OCI-LY3 (cell line): ENCODE data around the gene CASK.

Source experiments
- H2AFZ ChIP-seq: fragments of 200-600, 300-600 bp; shearing (Covaris generic); 2 replicates; pipeline ENCODE4 v1.6.0; 2014; ENCODE audit warnings: antibody characterized with exemption, low read depth, low read length
- H3K27ac ChIP-seq: fragments of 200-600, 300-600 bp; sonication (generic); 2 replicates; pipeline ENCODE4 v1.5.1; 2014; ENCODE audit warnings: mild to moderate bottlenecking, low read length, moderate library complexity, mixed read lengths
- H3K27me3 ChIP-seq: fragments of 200-600, 300-600 bp; sonication (generic); 2 replicates; pipeline ENCODE4 v1.6.1; 2014; ENCODE audit warnings: low read depth, low read length, mixed read lengths
- H3K36me3 ChIP-seq: fragments of 200-600, 300-600 bp; sonication (generic); replicated peaks from 2 replicates; pipeline ENCODE3; 2014; ENCODE audit warnings: low read depth, low read length, mixed read lengths
- H3K4me1 ChIP-seq: fragments of 300-600, 200-600 bp; sonication (generic); 2 replicates; pipeline ENCODE4 v1.6.1; 2014; ENCODE audit warnings: low read length, mixed read lengths
- H3K4me2 ChIP-seq: fragments of 200-600, 300-600 bp; sonication (generic); 2 replicates; pipeline ENCODE4 v1.6.1; 2014; ENCODE audit warnings: low read length, mixed read lengths
- H3K4me3 ChIP-seq: fragments of 300-600, 200-600 bp; sonication (generic); 2 replicates; pipeline ENCODE4 v1.5.1; 2014; ENCODE audit warnings: antibody characterized with exemption, mild to moderate bottlenecking, low read length, moderate library complexity
- H3K79me2 ChIP-seq: fragments of 300-600, 200-600 bp; shearing (Covaris generic); 2 replicates; pipeline ENCODE4 v1.6.1; 2014; ENCODE audit warnings: mild to moderate bottlenecking, low read length, mixed read lengths
- H3K9ac ChIP-seq: fragments of 300-600, 200-600 bp; shearing (Covaris generic); 2 replicates; pipeline ENCODE4 v1.6.0; 2014; ENCODE audit warnings: mild to moderate bottlenecking, low read length, moderate library complexity
- H3K9me3 ChIP-seq: fragments of 200-600, 300-600 bp; shearing (Covaris generic); 2 replicates; pipeline ENCODE4 v1.6.1; 2014; ENCODE audit warnings: low read length, mixed read lengths; ENCODE audit not compliant: insufficient read depth
- H4K20me1 ChIP-seq: fragments of 200-600, 300-600 bp; sonication (generic); 2 replicates; pipeline ENCODE4 v1.6.1; 2016; ENCODE audit warnings: low read length, mixed read lengths; ENCODE audit not compliant: insufficient read depth
- CTCF ChIP-seq: fragments of 200-600, 300-600 bp; sonication (generic); IDR thresholded peaks from 2 replicates; pipeline ENCODE4 v1.5.1; 2014; ENCODE audit warnings: antibody characterized with exemption, low read length, low read depth
- EZH2phosphoT487 ChIP-seq: fragments of 200-600 bp; shearing (Covaris generic); IDR thresholded peaks from 2 replicates; pipeline ENCODE4 v1.6.1; 2018; ENCODE audit warnings: antibody characterized with exemption, mixed run types, low read depth

Gene CASK

GRCh38 chrX:41499195-41499594, 424.2 kb downstream of the CASK start:
- no peak overlapping the region for H3K4me2 ChIP-seq
- H3K9me3 ChIP-seq = no peaks in the 10 kb centered on the region
- H2AFZ ChIP-seq = no peak overlapping the region
- H3K4me3 ChIP-seq = no peak overlapping the region
- no peaks in the 10 kb centered on the region for H4K20me1 ChIP-seq
- H3K27me3 ChIP-seq = no peaks in the 10 kb centered on the region
- no peaks in the 10 kb centered on the region for H3K36me3 ChIP-seq
- H3K79me2 ChIP-seq = no peaks in the 10 kb centered on the region
- H3K27ac ChIP-seq = no peak overlapping the region
- H3K4me1 ChIP-seq = no peaks in the 10 kb centered on the region
- TF ChIP-seq CTCF (no peak), EZH2phosphoT487 (no peak)
- H3K9ac ChIP-seq = no peak overlapping the region

GRCh38 chrX:41491267-41492004, 431.9 kb downstream of the CASK start:
- Histone ChIP-seq H3K9me3 (no peaks in the 10 kb centered on the region), H4K20me1 (no peaks in the 10 kb centered on the region), H3K4me3 (no peak overlapping the region), H3K4me1 (no peaks in the 10 kb centered on the region), H3K9ac (no peak overlapping the region), H2AFZ (no peak overlapping the region), H3K27ac (no peak overlapping the region), H3K4me2 (no peak overlapping the region), H3K79me2 (no peaks in the 10 kb centered on the region), H3K36me3 (no peaks in the 10 kb centered on the region), H3K27me3 (no peaks in the 10 kb centered on the region)
- TF ChIP-seq CTCF (no peak), EZH2phosphoT487 (no peak)

GRCh38 chrX:41490446-41490845, 432.9 kb downstream of the CASK start:
- TF ChIP-seq CTCF = no peak
- TF ChIP-seq EZH2phosphoT487 = no peak
- H3K36me3 ChIP-seq = no peaks in the 10 kb centered on the region
- H3K9me3 ChIP-seq = no peaks in the 10 kb centered on the region
- H3K4me3 ChIP-seq = no peak overlapping the region
- H3K27ac ChIP-seq = no peak overlapping the region
- no peak overlapping the region for H3K4me2 ChIP-seq
- H4K20me1 ChIP-seq = no peaks in the 10 kb centered on the region
- H3K9ac ChIP-seq = no peak overlapping the region
- no peak overlapping the region for H2AFZ ChIP-seq
- H3K79me2 ChIP-seq = no peaks in the 10 kb centered on the region
- no peaks in the 10 kb centered on the region for H3K4me1 ChIP-seq
- H3K27me3 ChIP-seq = no peaks in the 10 kb centered on the region

GRCh38 chrX:41482154-41482850, 441.1 kb downstream of the CASK start:
- H3K4me2 ChIP-seq = no peak overlapping the region
- H3K9ac ChIP-seq = no peak overlapping the region
- H2AFZ ChIP-seq = no peak overlapping the region
- H3K4me3 ChIP-seq = no peak overlapping the region
- no peaks in the 10 kb centered on the region for H3K9me3 ChIP-seq
- no peaks in the 10 kb centered on the region for H3K36me3 ChIP-seq
- H3K4me1 ChIP-seq = no peaks in the 10 kb centered on the region
- H3K79me2 ChIP-seq = no peaks in the 10 kb centered on the region
- TF ChIP-seq EZH2phosphoT487 = no peak
- TF ChIP-seq CTCF = no peak
- H4K20me1 ChIP-seq = no peaks in the 10 kb centered on the region
- H3K27me3 ChIP-seq = no peaks in the 10 kb centered on the region
- no peak overlapping the region for H3K27ac ChIP-seq
